ENCODE data around the gene CEBPA.
"Not testable (repeated sequence)": the region's sequence is repeated elsewhere in the genome, so short reads cannot be mapped to it uniquely, and the experiment has no call there.

Gene CEBPA

DNA sequence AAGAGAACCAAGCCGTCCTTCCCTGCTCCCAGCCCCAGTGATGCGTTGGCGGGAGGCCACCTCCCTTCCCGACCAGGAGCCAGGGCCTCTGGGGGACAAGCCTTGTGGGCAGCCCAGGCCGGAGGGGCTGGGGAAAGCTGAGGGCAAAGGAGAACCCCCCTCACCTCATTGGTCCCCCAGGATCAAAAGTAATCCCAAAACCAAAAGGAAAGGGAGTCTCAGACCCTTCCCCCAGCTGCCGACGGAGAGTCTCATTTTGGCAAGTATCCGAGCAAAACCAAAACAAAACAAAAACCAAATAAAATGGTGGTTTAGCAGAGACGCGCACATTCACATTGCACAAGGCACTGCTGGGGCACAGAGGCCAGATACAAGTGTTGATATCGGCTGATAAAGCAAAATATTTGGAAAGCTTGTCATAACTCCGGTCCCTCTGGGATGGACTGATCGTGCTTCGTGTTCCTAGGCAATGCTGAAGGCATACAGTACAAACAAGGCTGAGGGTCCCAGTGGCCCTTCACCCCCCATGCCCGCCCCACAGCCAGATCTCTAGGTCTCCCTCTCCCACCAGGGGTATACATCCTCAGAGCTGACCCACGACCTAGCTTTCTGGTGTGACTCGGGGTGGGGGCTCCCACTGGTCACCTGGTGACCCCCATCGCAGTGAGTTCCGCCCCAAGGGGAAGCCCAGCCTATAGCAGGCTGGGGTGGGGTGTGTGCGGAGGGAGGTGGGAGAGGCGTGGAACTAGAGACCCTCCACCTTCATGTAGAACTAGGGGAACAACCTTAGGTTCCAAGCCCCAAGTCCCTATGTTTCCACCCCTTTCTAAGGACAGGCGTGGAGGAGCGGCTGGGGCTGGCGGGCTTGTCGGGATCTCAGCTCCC, 2.1 kb downstream of the CEBPA start:
- no peak for DNase-seq (ENCODE audit: low spot score)

DNA sequence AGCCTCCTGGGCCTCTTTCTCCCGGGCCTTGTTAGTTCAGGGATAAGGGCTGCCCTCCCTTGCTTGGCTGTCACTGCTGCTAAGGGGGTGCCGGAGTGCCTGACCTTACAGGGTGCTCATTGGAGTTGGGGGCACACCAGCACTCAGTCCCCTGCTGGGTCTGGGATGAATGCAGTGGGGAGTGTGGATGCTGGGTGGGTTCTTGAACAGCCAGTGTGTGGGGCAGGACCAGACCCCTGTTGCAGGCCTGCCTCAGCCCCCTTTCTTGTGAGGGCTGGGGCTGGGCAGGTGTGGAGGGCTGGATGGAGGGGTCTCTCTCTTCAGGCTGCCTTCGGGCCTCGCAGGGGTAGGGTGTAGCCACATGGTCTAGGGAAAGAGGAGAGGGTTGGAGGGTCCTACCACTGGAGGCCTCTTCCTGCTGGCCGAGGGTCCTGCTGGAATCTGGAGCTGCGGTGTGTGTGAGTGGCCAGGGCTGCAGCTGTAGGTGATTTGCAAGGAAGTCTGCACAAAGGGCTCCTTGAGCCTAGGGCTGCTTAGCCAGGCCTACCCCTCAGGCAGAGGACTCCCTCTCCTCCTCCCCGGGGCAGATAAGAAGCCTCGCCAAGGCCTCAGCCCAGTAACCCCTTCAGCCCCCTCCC, 3.2 kb downstream of the CEBPA start:
- no peak for DNase-seq (ENCODE audit: low spot score)

DNA sequence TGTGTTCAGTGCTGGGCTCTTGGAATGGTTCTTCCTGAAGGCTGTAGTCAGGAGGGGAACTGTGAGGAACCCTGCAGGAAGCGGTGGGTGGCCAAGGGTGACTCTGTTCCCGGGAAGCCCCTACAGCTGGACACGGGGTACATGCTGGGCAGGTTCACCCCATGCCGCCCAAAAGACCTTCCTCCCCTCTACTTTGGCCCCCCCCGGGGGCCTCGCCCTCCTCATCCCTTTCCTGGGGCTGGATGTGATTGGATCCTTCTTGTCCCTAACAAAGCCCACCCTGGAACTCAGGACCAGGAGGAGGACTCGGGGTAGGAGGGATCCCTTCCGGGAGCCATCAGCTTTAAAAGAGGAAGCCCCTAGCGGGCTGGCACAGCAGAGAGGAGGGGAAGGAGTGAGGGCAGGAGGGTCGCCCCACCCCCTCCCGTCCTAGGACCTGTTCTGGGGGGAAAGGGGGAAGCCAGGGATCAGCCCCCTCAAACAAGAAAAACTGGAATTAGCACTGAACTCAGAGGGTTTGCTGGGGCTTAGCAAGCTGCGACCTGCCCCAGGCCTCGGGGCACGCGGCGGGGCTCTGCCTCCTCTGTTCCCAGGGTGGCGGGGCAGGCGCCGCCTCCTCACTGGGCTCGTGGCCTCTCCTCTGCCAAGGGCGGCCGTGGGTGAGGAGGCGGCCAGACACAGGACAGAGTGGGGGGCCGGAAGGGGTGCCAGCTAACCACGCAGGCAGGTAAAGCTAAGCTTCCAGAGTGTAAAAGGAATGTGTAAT, 4.0 kb downstream of the CEBPA start:
- DNase-seq (ENCODE audit: low spot score) = no peak

DNA sequence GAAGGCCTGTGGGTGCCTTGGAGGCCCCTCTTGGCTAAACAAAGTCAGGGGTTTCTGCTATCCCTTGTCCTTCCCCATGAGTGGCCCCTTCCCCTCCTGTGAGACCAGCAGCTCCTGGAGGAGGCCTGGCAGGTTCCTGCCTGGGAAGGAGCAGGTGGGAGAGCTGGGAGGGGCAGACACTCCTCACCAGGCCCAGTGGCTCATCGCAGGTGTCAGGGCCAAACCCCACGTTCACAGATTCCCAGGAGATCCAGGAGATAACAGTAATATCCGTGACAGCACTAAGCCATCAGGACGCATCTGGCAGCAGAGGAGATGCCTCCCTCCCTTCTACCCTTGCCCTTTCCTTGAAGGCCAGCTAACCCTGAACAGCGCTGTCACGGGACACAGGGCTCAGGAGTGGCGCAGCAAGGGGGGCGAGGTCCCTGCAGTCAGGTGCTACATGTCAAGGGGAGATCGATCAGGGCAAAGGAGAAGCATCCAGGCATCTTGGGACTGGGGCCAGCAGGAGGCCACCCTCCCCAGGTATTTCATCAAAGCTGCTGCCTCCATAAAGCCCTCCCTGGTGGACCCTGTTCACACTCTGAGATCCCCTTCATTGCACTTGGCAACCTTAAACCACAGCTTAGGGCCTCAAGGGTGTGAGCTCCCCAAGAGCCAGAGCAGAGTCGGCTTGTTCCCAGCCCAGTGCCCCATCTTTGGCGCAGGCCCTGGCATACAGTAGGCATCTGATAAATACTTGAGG, 4.8 kb downstream of the CEBPA start:
- no peak for DNase-seq (ENCODE audit: low spot score)

DNA sequence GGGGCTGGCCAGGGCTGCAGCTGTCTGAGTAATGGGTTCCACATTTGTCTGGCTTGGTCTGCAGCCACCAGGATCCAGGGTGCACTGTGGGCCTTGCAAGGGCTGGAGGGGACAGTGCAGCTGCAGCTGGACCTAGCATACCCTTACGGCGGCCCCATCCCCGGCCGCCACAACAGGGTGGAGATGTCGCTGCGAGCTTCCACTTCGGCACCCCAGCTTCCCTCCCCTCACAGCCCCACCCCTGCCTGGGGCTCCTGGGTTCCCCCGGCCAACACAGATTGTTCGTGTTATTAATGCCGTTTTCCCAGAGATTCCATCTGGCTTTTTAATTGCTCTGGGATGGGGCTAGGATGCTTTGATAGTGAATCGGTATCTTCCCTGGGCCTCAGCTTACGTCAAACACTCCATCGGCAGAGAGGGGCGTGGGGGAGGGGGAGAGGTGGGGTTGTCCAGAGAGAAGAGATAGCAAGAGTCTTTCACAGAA, 5.8 kb downstream of the CEBPA start:
- no peak for DNase-seq (ENCODE audit: low spot score)

DNA sequence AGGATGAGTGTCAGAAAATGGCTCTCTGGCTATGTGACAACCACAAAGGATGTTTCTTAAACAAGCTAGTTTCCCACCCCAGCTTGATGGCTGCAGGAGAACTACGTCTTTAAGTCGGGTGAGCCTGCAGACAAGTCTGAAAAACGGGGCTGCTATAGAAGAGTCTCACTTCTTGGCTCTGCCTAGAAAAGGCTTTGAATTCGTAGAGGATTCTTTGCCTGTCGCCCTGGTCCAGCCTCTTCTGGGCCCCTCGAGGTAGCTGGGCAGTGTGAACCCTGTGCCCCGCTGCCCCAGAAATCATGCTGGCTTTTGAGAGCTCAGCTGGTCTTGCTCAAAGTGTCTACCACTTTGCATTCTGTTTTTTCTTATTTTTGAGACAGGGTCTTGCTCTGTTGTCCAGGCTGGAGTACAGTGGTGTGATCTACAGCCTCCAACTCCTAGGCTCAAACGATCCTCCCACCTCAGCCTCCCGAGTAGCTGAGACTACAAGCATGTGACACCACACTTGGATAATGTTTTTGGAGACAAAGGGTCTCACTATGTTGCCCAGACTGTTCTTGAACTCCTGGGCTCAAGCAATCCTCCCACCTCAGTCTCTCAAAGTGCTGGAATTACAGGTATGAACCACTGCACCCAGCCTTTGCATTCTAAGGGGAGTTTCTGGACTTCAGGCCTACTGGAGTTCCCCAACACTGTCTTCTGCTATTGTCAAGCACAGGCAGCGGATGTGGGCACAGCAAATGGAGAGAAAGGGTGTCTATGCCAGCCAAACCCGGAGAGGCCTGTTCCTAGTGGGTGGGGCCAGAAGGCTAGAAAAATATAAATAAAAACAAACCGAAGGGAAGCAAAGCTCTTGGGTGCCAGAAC, 6.5 kb downstream of the CEBPA start:
- no peak for DNase-seq (ENCODE audit: low spot score)

DNA sequence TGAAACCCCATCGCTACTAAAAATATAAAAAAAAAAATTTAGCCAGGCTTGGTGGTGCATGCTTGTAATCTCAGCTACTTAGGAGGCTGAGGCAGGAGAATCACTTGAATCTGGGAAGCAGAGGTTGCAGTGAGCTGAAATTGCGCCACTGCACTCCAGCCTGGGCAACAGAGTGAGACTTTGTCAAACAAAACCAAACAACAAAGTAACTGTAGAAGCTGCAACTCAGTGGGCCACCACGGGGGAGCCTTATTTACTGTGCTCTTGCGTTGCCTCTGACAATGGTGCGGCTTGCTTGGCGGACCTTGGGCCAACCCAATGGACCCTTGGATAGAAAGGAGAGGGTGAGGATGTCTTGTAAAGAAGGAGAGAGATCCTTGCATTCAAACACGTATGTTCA, 7.3 kb downstream of the CEBPA start:
- DNase-seq (ENCODE audit: low spot score) = not testable (repeated sequence)

DNA sequence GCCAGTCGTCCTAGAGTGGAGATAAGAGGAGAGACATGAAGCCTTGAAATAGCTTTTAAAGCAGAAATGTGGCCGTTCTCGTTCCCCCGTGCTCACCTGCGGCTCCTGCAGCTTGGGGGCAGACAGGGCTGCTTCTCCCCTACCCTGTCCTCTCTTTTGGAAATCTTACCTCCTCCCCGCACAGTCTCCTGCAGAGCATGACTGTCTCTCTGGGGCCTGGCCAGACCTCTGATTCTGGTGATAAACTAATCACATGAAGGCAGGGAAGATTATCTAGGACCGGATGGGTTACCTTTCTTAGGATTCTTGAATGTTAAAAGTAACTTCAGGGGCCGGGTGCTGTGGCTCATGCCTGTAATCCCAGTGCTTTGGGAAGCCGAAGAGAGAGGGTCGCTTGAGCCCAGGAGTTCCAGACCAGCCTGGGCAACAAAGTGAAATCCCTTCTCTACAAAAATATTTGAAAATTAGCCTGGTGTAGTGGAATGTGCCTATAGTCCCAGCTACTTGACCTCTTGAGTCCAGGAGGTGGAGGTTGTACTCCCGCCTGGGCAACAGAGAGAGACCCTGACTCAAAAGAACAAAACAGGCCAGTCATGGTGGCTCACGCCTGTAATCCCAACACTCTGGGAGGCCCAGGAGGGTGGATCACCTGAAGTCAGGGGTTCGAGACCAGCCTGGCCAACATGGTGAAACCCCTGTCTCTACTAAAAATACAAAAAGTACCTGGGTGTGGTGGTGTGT, 8.1 kb downstream of the CEBPA start:
- DNase-seq (ENCODE audit: low spot score) = no peak

DNA sequence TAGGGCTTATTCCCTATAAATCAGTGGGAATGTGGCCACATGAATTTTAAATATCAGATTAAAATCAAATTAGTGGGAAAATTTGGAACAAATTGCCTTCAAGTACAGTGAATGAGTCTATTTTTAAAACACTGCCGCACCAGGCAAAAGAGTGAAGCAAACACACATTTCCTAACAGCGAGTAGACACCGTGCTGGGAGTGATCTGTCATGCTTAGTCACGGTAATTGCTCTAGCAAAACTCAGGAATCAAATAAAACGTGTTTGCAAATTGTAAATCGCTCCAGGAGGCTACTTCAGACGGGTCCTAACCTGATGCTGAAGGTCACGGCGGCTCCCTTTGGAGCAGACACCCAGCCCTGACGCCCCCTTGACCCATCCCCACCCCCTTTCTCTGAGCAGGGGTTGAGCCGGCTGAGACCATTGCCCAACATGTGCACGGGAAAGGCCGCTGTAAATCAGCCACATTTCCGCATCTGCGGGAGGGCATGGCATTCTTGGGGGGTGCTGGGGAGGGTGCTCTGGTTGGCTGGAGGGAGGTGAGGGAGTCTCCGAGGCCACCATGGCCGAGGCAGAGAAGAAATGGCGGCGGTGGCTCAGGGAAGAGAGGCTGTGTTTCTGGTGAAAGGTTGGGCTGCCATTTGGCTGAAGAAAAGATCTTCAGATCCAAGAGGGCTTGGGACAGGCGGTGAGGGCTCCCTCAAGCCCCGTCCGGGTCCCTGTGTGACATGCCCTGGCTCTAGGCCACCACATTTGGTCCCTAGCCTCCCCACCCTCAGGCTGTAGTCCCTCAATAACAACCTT, 8.9 kb downstream of the CEBPA start:
- no peak for DNase-seq (ENCODE audit: low spot score)

DNA sequence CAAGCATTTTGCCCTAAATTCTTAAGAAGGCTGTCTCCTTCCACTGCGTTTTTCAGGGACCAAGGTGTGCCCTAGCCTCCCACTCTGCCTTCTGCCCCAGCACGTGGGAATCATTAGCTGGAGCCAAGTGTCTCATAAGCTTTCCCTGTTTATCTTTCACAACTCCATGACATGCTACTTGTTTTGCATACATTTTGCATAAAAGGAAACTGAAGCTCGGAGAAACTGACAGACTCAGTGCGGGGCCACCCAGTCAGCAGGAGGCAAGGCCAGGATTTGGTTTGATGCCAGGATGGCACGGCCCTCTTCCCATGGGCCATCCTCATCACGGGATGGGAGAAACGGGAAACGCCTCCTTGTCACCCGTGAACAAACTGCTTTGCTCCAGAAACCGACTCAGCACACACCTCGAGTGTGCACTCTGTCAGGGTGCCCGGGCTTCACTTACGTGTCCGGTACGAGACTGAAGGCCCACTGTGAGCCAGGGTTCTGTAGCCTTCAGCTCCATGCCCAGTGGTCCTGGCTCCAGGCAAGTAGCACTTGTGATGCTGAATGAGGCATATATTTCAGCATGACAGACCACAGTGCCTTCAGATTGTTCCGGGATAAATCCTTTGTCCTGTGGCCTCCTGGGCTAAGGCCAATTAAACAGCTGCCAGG, 9.6 kb downstream of the CEBPA start:
- DNase-seq (ENCODE audit: low spot score) = no peak

DNA sequence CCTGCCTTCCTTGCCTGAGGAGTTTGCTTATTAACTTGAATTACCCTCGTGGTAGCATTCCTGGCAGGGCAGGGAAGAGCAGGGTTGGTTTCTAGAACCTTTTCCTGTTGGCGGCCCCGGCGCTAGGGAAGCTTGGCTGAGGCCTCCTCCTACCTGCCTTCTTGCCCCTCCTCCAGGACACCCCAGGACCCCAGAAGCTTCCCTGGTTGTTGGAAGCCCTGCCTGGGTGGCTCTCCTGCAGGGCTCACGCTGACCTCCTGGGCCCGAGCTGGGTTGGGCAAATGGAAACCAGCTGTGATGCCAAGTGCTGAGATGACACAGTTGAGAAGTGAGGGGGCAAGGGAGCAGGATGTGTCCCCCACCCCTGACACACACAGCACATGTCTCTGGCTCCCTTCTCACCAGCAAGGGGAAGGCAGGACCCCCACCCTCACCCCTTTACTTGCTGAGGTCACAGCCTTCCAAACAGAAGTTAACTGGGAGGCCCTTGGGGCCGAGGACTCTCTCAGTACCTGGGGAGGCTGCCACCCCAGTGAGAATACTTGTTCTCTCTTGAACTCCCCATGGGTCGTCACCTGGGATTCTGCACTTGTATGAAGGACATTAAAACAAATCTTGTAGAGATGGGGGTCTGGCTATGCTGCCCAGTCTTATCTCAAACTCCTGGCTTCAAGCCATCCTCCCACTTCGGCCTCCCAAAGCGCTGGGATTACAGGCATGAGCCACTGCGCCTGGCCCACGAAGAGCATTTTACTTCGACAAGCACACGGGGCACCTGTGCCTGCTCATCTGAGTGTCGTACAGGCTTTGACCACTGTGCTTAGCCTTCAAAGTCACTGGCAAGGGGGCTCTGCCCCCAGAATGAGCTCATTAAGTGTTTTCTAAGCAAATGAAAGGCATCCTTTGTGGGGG, 10.5 kb downstream of the CEBPA start:
- no peak for DNase-seq (ENCODE audit: low spot score)

DNA sequence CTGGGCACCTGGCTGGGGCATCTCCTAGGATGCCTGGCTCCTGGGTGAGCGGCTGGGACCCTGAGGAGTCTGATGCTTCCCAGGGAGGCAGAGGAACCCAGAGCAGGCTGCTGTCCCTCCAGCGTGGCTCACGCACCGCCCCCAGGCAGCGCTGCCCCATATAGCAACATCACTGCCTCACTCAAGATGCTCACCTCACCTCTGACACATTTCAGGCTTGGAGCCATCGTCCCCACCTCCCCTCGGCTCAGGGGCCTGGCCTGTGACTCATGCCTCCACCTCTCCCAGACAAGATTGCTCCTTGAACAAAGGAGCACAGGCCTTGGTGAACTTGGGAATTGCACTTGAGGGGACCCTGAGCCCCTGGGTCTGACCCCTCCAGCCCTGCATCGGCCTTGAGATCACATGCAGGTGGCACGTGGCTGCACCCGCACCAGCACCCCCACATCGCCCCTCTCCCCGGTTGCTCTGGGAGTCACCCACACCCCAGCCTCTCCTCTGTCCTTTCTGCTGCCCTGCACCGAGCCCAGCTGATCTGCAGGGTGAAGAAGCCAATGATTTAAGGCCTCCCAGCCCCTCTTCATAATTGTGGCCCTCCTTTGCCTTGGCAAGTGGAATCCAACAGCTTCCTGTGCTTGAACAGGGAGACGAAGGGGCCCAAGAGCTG, 11.2 kb downstream of the CEBPA start:
- DNase-seq (ENCODE audit: low spot score) = no peak

DNA sequence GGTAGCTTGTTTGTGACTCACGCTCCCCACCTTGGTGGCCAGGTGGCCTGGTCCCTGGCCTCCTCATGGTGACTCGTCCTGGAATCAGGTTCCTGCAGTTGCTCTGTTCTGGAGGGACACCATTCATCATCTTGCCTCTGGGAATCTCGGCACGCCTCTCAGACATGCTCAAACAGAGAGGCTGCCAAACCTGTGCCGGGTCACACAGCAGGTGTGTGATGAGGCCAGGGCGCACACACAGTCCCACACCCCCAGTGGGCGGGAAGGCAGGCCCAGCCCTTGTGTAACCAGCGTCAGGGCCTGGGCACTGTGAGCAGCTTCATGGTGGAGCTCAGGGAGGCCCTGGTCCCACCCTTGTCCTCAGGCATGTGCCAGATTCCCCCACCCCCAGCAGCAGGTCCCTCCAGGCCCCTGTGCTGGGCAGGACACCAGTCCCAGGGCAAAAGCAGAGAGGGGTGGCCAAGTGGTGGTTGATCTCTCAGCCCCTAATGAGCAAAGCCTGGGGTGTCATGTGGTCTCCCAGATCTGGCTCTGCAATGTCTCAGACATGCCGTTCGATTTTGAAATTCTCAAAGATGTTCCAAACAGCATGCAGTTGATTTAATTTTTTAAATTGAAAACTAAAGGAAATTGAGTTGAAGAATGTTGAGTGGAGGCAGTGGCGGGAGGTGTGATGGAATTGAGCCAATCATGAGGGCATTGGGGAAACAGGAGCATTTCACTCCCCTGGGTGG, 12.1 kb downstream of the CEBPA start:
- no peak for DNase-seq (ENCODE audit: low spot score)

DNA sequence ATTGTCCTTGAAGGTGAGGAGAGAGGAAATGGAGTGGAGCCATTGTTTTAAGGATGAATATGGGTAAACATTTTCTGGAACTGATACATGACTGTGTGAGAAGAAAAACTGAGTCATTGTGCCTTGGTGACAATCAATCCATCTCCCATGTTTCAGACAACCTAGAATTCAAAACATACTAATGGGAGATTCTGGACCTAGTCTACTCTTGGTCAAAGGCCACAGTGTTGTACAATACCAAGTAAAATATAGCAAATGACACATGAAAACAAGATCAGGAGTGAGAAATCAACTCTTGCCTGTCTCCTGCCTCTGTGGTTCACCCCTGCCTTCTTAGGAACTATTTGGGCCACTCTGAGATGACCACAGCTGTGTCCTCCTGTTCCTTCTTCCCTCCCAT, 13.1 kb downstream of the CEBPA start:
- no peak for DNase-seq (ENCODE audit: low spot score)

DNA sequence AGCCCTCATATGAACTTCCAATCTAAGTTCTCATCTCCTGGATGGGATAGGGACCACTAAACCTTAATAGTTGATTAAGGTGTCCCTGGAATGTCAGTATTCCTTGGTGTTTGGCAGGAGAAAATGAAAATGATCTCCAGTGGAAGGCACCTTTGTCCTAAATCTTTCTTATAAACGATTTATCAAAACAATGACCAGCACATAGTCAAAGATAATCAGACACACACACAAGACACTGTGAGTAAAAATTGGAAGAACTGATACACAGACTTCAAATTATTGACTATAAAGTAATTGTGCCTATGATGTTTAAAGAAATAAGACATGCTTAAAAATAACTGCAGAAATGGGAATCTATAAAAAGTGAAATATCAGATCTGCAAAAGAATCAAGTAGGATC, 13.7 kb downstream of the CEBPA start:
- DNase-seq (ENCODE audit: low spot score) = no peak

DNA sequence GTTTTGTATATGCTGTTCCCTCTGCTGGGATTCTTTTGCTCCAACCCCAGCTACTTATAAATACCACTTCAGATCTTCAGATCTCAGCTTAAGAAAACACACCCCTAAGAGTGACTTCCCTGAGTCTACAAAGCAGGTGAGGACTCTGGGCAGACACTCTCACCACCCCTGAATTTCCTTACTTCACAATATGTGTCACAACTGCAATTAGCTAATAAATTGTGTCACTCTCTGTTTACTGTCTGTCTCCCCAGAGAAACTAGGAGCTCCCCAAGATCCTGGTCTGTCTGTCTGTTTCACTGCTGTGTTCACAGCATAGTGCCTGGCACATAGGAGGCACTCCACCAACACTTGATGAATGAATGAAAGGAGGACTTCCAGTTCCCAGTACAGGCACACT, 14.4 kb downstream of the CEBPA start:
- DNase-seq (ENCODE audit: low spot score) = no peak

DNA sequence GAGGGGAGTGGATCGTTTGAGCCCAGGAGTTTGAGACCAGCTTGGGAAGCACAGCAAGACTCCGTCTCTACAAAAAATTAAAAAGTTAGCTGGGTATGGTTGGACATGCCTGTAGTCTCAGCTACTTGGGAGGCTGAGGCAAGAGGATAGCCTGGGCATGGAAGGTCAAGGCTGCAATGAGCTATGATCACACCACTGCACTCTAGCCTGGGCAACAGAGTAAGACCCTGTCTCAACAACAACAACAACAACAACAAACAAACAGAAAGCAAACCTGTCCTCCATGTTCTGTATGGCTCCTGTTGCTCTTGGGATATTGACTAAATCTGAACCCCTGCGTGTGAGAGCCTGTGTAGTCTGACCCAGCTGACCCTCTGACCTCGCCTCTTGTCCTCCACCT, 14.9 kb downstream of the CEBPA start:
- no peak for DNase-seq (ENCODE audit: low spot score)

Data from globus pallidus (tissue), 1 donor.